ENCODE results near the gene CMSS1. TPM values are rescaled to one million over a fixed set of nuclear protein-coding genes. Genes with fewer than 3 reads are reported as not detected.

CMSS1 gene
- total RNA-seq, 4 donors from 2014 or later: 1.8 to 41.2 (median 17.0) TPM

DNA sequence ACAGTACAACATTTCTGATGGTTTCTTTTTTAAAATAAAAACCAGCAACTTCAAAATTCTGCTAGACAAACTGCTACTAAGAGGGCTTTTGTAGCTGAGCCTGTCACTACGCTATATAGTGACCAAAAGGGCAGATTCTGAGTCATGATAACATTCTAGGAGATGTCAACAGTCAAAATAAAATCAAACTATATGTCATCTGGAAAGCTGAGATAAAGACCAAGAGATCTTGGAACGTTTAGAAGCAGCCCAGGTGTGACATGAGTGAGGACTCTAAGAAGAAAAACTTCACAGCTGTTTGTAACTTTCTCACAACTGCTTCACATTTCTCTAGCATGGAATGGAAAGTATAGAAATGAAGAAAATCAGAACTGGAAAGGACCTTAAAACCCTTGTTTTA is 212.0 kb downstream of the CMSS1 start:
- Histone ChIP-seq H3K36me3 (no peaks in the 10 kb centered on the region), H3K4me3 (no peak overlapping the region), H3K4me1 (no peaks in the 10 kb centered on the region), H3K9me3 (no peaks in the 10 kb centered on the region), H3K27ac (no peak overlapping the region), H3K27me3 (no peaks in the 10 kb centered on the region)
- TF ChIP-seq, protein P1, sequence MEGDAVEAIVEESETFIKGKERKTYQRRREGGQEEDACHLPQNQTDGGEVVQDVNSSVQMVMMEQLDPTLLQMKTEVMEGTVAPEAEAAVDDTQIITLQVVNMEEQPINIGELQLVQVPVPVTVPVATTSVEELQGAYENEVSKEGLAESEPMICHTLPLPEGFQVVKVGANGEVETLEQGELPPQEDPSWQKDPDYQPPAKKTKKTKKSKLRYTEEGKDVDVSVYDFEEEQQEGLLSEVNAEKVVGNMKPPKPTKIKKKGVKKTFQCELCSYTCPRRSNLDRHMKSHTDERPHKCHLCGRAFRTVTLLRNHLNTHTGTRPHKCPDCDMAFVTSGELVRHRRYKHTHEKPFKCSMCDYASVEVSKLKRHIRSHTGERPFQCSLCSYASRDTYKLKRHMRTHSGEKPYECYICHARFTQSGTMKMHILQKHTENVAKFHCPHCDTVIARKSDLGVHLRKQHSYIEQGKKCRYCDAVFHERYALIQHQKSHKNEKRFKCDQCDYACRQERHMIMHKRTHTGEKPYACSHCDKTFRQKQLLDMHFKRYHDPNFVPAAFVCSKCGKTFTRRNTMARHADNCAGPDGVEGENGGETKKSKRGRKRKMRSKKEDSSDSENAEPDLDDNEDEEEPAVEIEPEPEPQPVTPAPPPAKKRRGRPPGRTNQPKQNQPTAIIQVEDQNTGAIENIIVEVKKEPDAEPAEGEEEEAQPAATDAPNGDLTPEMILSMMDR (IDR thresholded peaks at IDR 0.05): no peak
- TF ChIP-seq POLR2A (IDR thresholded peaks at IDR 0.05): no peak
- no peak for DNase-seq
- intact Hi-C loops (cut with DNase I; ENCODE audit: low total_unique reads): no loop called here

DNA sequence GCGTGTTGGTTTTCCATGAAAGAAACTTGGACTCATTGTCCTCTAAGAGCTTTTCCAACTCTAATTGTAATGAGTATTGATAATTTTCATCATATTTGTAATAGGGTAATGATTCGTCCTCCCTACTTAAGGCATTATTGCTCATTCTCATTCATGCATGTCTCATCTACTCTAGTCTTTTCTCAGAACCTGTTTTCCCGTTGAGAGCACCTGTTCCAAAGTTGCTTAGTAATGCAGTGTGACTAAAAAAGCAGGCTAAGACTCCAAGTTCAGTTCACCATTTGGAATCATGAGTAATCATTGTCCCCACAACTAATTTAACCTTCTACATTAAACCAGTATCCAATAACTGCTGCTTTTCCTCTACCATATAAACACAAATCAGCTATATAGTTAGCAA is 212.7 kb downstream of the CMSS1 start:
- Histone ChIP-seq H3K27me3 (no peaks in the 10 kb centered on the region), H3K27ac (no peak overlapping the region), H3K4me1 (no peaks in the 10 kb centered on the region), H3K36me3 (no peaks in the 10 kb centered on the region), H3K9me3 (no peaks in the 10 kb centered on the region), H3K4me3 (no peak overlapping the region)
- intact Hi-C loops (cut with DNase I; ENCODE audit: low total_unique reads): no loop called here
- DNase-seq: no peak
- TF ChIP-seq, protein P1 (IDR thresholded peaks at IDR 0.05): no peak
- no peak for TF ChIP-seq POLR2A (IDR thresholded peaks at IDR 0.05)

DNA sequence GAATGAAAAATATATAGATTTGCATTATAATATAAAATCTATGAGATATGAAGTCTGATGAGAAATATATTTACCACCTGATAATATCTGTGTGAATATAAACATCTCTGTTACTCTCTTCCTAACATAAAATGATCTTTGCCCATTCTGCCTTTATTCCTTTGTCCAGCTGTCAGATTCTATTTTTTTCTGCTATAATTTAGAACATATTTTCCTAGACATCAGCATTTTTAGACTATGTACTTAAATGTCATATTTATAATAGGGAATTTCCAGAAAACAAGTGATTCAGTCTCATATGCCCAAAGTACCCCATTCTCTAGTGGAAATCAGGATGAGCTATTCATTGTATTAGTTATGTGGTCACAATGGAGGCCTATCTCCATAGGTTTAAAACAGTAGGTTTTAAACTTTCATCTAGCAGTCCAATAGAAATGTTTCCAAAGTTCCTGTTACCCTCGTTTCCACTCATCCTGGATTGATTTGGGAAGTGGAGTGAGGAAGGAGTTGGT is 213.3 kb downstream of the CMSS1 start:
- no peak overlapping the region for H3K4me3 ChIP-seq
- H3K27ac ChIP-seq: no peak overlapping the region
- no peaks in the 10 kb centered on the region for H3K9me3 ChIP-seq
- TF ChIP-seq POLR2A (IDR thresholded peaks at IDR 0.05): no peak
- TF ChIP-seq, protein P1 (IDR thresholded peaks at IDR 0.05): no peak
- H3K36me3 ChIP-seq: no peaks in the 10 kb centered on the region
- H3K4me1 ChIP-seq: no peaks in the 10 kb centered on the region
- no peak for DNase-seq
- intact Hi-C loops (cut with DNase I; ENCODE audit: low total_unique reads): no loop called here
- H3K27me3 ChIP-seq: no peaks in the 10 kb centered on the region

DNA sequence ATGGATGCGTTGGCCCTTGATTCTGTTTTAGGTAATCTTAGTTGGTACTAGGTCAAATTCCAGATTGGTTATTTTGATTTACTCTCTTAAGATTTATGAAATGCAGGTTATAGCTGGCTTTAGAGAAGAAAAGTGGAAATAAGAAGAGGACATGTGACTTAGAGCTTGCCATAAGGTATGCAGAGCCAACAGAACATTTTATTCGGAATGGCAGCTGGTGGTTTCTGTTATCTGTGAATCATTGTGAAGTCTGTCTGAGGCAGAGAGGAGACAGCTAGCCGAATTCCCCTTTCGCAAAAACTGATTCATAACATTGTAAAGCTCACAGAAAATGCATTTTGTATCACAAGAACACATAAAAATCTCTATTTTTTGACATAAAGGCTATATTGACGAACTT is 214.6 kb downstream of the CMSS1 start:
- Histone ChIP-seq H3K27me3 (no peaks in the 10 kb centered on the region), H3K27ac (no peak overlapping the region), H3K36me3 (no peaks in the 10 kb centered on the region), H3K4me3 (no peak overlapping the region), H3K4me1 (no peaks in the 10 kb centered on the region), H3K9me3 (no peaks in the 10 kb centered on the region)
- TF ChIP-seq, protein P1 (IDR thresholded peaks at IDR 0.05): no peak
- TF ChIP-seq POLR2A (IDR thresholded peaks at IDR 0.05): no peak
- intact Hi-C loops (cut with DNase I; ENCODE audit: low total_unique reads): no loop called here
- no peak for DNase-seq

DNA sequence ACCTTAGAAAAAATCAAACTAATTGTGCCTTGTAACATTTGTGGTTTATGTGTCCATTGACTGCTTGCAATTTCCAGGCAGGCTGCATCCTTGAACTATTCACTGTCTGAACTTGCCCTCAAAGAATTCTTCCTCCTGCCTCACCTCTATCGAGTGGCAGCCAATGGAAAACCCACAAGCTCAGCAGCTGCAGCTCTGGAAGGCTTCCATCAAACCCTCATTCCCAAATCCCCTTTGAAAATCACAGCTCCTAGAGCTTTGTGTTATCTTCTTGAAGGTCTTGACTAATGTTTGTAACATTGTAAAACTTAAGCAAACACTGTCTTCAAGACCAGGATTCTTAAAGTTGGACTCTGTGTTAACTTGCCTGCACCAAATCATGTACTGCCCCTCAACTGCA is 215.5 kb downstream of the CMSS1 start:
- H3K4me3 ChIP-seq: no peak overlapping the region
- no peaks in the 10 kb centered on the region for H3K9me3 ChIP-seq
- no peaks in the 10 kb centered on the region for H3K27me3 ChIP-seq
- intact Hi-C loops (cut with DNase I; ENCODE audit: low total_unique reads): no loop called here
- H3K27ac ChIP-seq: no peak overlapping the region
- TF ChIP-seq, protein P1 (IDR thresholded peaks at IDR 0.05): no peak
- TF ChIP-seq POLR2A (IDR thresholded peaks at IDR 0.05): no peak
- no peaks in the 10 kb centered on the region for H3K36me3 ChIP-seq
- H3K4me1 ChIP-seq: no peaks in the 10 kb centered on the region
- no peak for DNase-seq

All from uterus (tissue), 4 donors.